ENCODE data around the gene EN2. TPM values are rescaled to one million over a fixed set of nuclear protein-coding genes. Genes with fewer than 3 reads are reported as not detected.

Gene EN2
- under 1 TPM in 1 of 4 donors, not detected in 3; 0.06 TPM for total RNA-seq

GRCh38 chr7:155458111-155458877, at the start of gene EN2:
EN2 (plus strand) TSS chr7:155458129; CDS start chr7:155458378, 249 bp downstream.
- TF ChIP-seq POLR2A (IDR thresholded peaks at IDR 0.05; ENCODE audit: low read depth) (no peak), CTCF (IDR thresholded peaks at IDR 0.05) (no peak), EP300 (IDR thresholded peaks at IDR 0.05) (no peak), POLR2AphosphoS5 (IDR thresholded peaks at IDR 0.05) (no peak)
- H3K4me1 ChIP-seq: peaks cover 44 to 62% (median 54%) of the 10 kb centered on the region in 4 donors
- peaks cover 13 to 97% (median 90%) of the 10 kb centered on the region in 4 donors for H3K27me3 ChIP-seq
- H3K36me3 ChIP-seq: no peaks in the 10 kb centered on the region
- DNase-seq (ENCODE audit: extremely low spot score): no peak
- peak within 1 kb of the TSS; percentile 52 to 64 (median 58) for H3K4me3 ChIP-seq
- no peaks in the 10 kb centered on the region for H3K9me3 ChIP-seq
- WGBS: 3% methylated on average over 38 of the region's 105 CpGs
- H3K27ac ChIP-seq (replicated peaks in 1 of 4): no peak within 1 kb of the TSS
- intact Hi-C loops (cut with DNase I): no loop called here

- peaks cover 0 to 8% (median 0%) of the 10 kb centered on the region in 4 donors for H3K4me1 ChIP-seq
- H3K9me3 ChIP-seq: no peaks in the 10 kb centered on the region
- intact Hi-C loops (cut with DNase I): no loop called here
- WGBS: 34% methylated on average over 28 of the region's 38 CpGs
- TF ChIP-seq EP300 (IDR thresholded peaks at IDR 0.05) (no peak), POLR2A (IDR thresholded peaks at IDR 0.05; ENCODE audit: low read depth) (no peak), CTCF (IDR thresholded peaks at IDR 0.05) (no peak), POLR2AphosphoS5 (IDR thresholded peaks at IDR 0.05) (no peak)
- H3K27ac ChIP-seq (replicated peaks in 1 of 4): no peak overlapping the region
- no peaks in the 10 kb centered on the region for H3K36me3 ChIP-seq
- peaks cover 0 to 83% (median 15%) of the 10 kb centered on the region in 4 donors for H3K27me3 ChIP-seq
- no peak for DNase-seq (ENCODE audit: extremely low spot score)
- H3K4me3 ChIP-seq: no peak overlapping the region
Observed at GRCh38 chr7:155408651-155409586, 49.0 kb upstream of the EN2 start.

GRCh38 chr7:155409980-155410379, 47.9 kb upstream of the EN2 start:
- Histone ChIP-seq H3K27ac (replicated peaks in 1 of 4) (no peak overlapping the region), H3K36me3 (no peaks in the 10 kb centered on the region), H3K4me3 (no peak overlapping the region), H3K27me3 (peaks cover 0 to 73% (median 9%) of the 10 kb centered on the region in 4 donors), H3K4me1 (peaks cover 0 to 8% (median 0%) of the 10 kb centered on the region in 4 donors), H3K9me3 (no peaks in the 10 kb centered on the region)
- intact Hi-C loops (cut with DNase I): no loop called here
- no peak for TF ChIP-seq EP300 (IDR thresholded peaks at IDR 0.05)
- TF ChIP-seq POLR2A (IDR thresholded peaks at IDR 0.05; ENCODE audit: low read depth): no peak
- TF ChIP-seq POLR2AphosphoS5 (IDR thresholded peaks at IDR 0.05): no peak
- no peak for TF ChIP-seq CTCF (IDR thresholded peaks at IDR 0.05)
- no peak for DNase-seq (ENCODE audit: extremely low spot score)
- 81% methylated on average over 13 of the region's 15 CpGs for WGBS

GRCh38 chr7:155410431-155410830, 47.5 kb upstream of the EN2 start:
- intact Hi-C loops (cut with DNase I): no loop called here
- Histone ChIP-seq H3K27ac (replicated peaks in 1 of 4) (no peak overlapping the region), H3K9me3 (no peaks in the 10 kb centered on the region), H3K36me3 (no peaks in the 10 kb centered on the region), H3K27me3 (peaks cover 0 to 68% (median 5%) of the 10 kb centered on the region in 4 donors), H3K4me1 (peaks cover 0 to 8% (median 0%) of the 10 kb centered on the region in 4 donors), H3K4me3 (no peak overlapping the region)
- DNase-seq (ENCODE audit: extremely low spot score): no peak
- TF ChIP-seq POLR2A (IDR thresholded peaks at IDR 0.05; ENCODE audit: low read depth): no peak
- no peak for TF ChIP-seq EP300 (IDR thresholded peaks at IDR 0.05)
- no peak for TF ChIP-seq CTCF (IDR thresholded peaks at IDR 0.05)
- no peak for TF ChIP-seq POLR2AphosphoS5 (IDR thresholded peaks at IDR 0.05)
- WGBS: 66% methylated on average over 6 of the region's 6 CpGs
